IPS DF 6.9 (cell line): ENCODE measurements around the gene MAP1LC3B.

Experiments used
- DNase-seq: peaks from one replicate; pipeline ENCODE4 v3.0.0-alpha.2; 2013; ENCODE audit warnings: low read depth, low spot score
- H3K27ac ChIP-seq: one replicate; pipeline ENCODE4 v1.5.1; 2013; ENCODE audit warnings: low read length, control low read depth
- H3K27me3 ChIP-seq: 2 replicates; pipeline ENCODE4 v1.6.1; 2013; ENCODE audit warnings: mild to moderate bottlenecking, low read length; ENCODE audit not compliant: control insufficient read depth, insufficient read depth
- H3K36me3 ChIP-seq: 2 replicates; pipeline ENCODE4 v1.6.1; 2013; ENCODE audit warnings: low read length; ENCODE audit not compliant: control insufficient read depth, insufficient read depth
- H3K4me1 ChIP-seq: 2 replicates; pipeline ENCODE4 v1.6.1; 2013; ENCODE audit warnings: low read length; ENCODE audit not compliant: control insufficient read depth, insufficient read depth
- H3K4me3 ChIP-seq: 2 replicates; pipeline ENCODE4 v1.5.1; 2013; ENCODE audit warnings: mild to moderate bottlenecking, low read length
- H3K9me3 ChIP-seq: 2 replicates; pipeline ENCODE4 v1.6.1; 2013; ENCODE audit warnings: low read length, inconsistent platforms; ENCODE audit not compliant: control insufficient read depth, insufficient read depth
- WGBS: extraction: QIAGEN DNeasy Blood & Tissue Kit; methylation state at CpG from one replicate; pipeline ENCODE4 v1.1.7; 2013; ENCODE audit warnings: mixed read lengths, missing lambda C conversion rate; ENCODE audit not compliant: insufficient read length, insufficient coverage; 5-methylcytosine and 5-hydroxymethylcytosine counted together

The MAP1LC3B gene

GRCh38 chr16:87442581-87442966 is 50.4 kb downstream of the MAP1LC3B start:
- Histone ChIP-seq H3K4me3 (no peak overlapping the region), H3K4me1 (no peaks in the 10 kb centered on the region; the same call in 1 of the 2 replicates), H3K36me3 (peaks cover 2% of the 10 kb centered on the region; the same call in 1 of the 2 replicates), H3K27ac (no peak overlapping the region), H3K27me3 (no peaks in the 10 kb centered on the region), H3K9me3 (no peaks in the 10 kb centered on the region)
- WGBS, result no CpG with 5 or more reads among the region's 4 CpGs
- DNase-seq, result no peak

- no peaks in the 10 kb centered on the region for H3K9me3 ChIP-seq
- no CpG with 5 or more reads among the region's 8 CpGs for WGBS
- no peaks in the 10 kb centered on the region; the same call in 1 of the 2 replicates for H3K4me1 ChIP-seq
- H3K36me3 ChIP-seq, result peaks cover 2% of the 10 kb centered on the region; the same call in 1 of the 2 replicates
- no peak overlapping the region for H3K27ac ChIP-seq
- H3K27me3 ChIP-seq, result no peaks in the 10 kb centered on the region
- H3K4me3 ChIP-seq, result no peak overlapping the region
- no peak for DNase-seq
Measured at GRCh38 chr16:87443016-87443415, 50.9 kb downstream of the MAP1LC3B start.

- Histone ChIP-seq H3K4me1 (no peaks in the 10 kb centered on the region; the same call in 1 of the 2 replicates), H3K36me3 (peaks cover 5% of the 10 kb centered on the region; the same call in 1 of the 2 replicates), H3K9me3 (no peaks in the 10 kb centered on the region), H3K27ac (no peak overlapping the region), H3K27me3 (no peaks in the 10 kb centered on the region), H3K4me3 (no peak overlapping the region)
- no peak for DNase-seq
- no CpG with 5 or more reads among the region's 3 CpGs for WGBS
Measured at GRCh38 chr16:87443964-87444363, 51.8 kb downstream of the MAP1LC3B start.

GRCh38 chr16:87445486-87445885 is 53.4 kb downstream of the MAP1LC3B start:
- H3K27me3 ChIP-seq, result no peaks in the 10 kb centered on the region
- DNase-seq, result no peak
- no peaks in the 10 kb centered on the region for H3K9me3 ChIP-seq
- H3K4me1 ChIP-seq, result no peaks in the 10 kb centered on the region; the same call in 1 of the 2 replicates
- no peak overlapping the region for H3K27ac ChIP-seq
- H3K36me3 ChIP-seq, result peaks cover 5% of the 10 kb centered on the region; the same call in 1 of the 2 replicates
- WGBS, result no CpG with 5 or more reads among the region's 7 CpGs
- H3K4me3 ChIP-seq, result no peak overlapping the region

GRCh38 chr16:87446479-87446878 is 54.3 kb downstream of the MAP1LC3B start:
- H3K36me3 ChIP-seq, result peaks cover 5% of the 10 kb centered on the region; the same call in 1 of the 2 replicates
- no CpG with 5 or more reads among the region's 7 CpGs for WGBS
- H3K27ac ChIP-seq, result no peak overlapping the region

GRCh38 chr16:87447323-87447722 is 55.2 kb downstream of the MAP1LC3B start:
- Histone ChIP-seq H3K4me3 (no peak overlapping the region), H3K27me3 (no peaks in the 10 kb centered on the region), H3K9me3 (no peaks in the 10 kb centered on the region), H3K4me1 (no peaks in the 10 kb centered on the region), H3K36me3 (peaks cover 11% of the 10 kb centered on the region; the same call in 1 of the 2 replicates), H3K27ac (no peak overlapping the region)
- no peak for DNase-seq
- WGBS, result no CpG with 5 or more reads among the region's 6 CpGs

More at GRCh38 chr16:87446479-87446878, 54.3 kb downstream of the MAP1LC3B start:
- H3K4me1 ChIP-seq, result no peaks in the 10 kb centered on the region; the same call in 1 of the 2 replicates
- H3K9me3 ChIP-seq, result no peaks in the 10 kb centered on the region
- no peak overlapping the region for H3K4me3 ChIP-seq
- DNase-seq, result no peak
- no peaks in the 10 kb centered on the region for H3K27me3 ChIP-seq

- DNase-seq, result no peak
- H3K4me3 ChIP-seq, result no peak overlapping the region
- no peaks in the 10 kb centered on the region for H3K4me1 ChIP-seq
- no peaks in the 10 kb centered on the region for H3K27me3 ChIP-seq
- peaks cover 11% of the 10 kb centered on the region; the same call in 1 of the 2 replicates for H3K36me3 ChIP-seq
- no CpG with 5 or more reads among the region's 12 CpGs for WGBS
- H3K27ac ChIP-seq, result no peak overlapping the region
- H3K9me3 ChIP-seq, result no peaks in the 10 kb centered on the region
Measured at GRCh38 chr16:87448866-87449265, 56.7 kb downstream of the MAP1LC3B start.

- Histone ChIP-seq H3K4me3 (no peak overlapping the region), H3K9me3 (no peaks in the 10 kb centered on the region), H3K27me3 (no peaks in the 10 kb centered on the region), H3K4me1 (no peaks in the 10 kb centered on the region), H3K27ac (no peak overlapping the region), H3K36me3 (peaks cover 9% of the 10 kb centered on the region; the same call in 1 of the 2 replicates)
- no CpG with 5 or more reads among the region's 18 CpGs for WGBS
- no peak for DNase-seq
Measured at GRCh38 chr16:87451563-87452210, 59.6 kb downstream of the MAP1LC3B start.

- no peaks in the 10 kb centered on the region for H3K27me3 ChIP-seq
- no peak for DNase-seq
- no peaks in the 10 kb centered on the region for H3K9me3 ChIP-seq
- no peak overlapping the region for H3K4me3 ChIP-seq
- WGBS, result no CpG with 5 or more reads among the region's 14 CpGs
- peaks cover 9% of the 10 kb centered on the region for H3K36me3 ChIP-seq
- H3K27ac ChIP-seq, result no peak overlapping the region
- no peaks in the 10 kb centered on the region for H3K4me1 ChIP-seq
Measured at GRCh38 chr16:87453326-87453725, 61.2 kb downstream of the MAP1LC3B start.
